Stromal cell of bone marrow (primary cell): ENCODE data around the gene CGNL1.
A peak's percentile ranks its signal among the peaks of the same experiment; 100 is the strongest.

Experiments
- DNase-seq: peaks from one replicate; pipeline ENCODE4 v3.0.0-alpha.2; 2012; ENCODE audit warnings: low read depth

The CGNL1 gene

DNA sequence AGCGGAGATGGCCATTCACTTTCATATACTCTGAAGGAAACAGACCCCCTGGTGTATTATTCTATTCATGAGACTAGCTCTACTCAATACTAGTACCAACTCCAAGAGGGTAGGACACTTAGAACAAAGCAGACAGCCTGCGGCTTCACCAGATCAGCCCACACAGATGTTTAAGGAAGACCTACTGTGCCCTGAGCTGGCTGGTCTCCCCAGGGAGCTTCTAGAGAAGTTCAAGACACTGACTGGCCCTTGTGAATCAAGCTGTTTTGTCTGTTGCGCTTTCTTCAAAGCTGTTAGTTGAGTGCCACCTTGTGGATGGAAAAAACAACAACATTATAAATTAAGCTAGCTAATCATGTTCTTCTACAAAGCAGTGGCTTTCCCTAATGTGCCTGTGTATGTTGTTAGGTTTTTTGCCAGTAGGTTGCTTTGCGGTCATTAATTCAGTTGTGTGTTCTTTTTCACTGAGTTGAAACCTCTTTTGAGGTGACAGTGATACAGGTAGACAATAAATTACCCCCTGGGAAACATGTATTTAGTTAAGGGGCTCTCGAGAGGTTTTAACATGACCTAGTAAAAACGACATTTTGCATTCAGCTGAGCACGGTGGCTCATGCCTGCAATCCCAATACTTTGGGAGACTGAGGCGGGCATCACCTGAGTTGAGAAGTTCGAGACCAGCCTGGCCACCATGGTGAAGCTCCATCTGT, 151.2 kb downstream of the CGNL1 start:
- peak; percentile 79 for DNase-seq

DNA sequence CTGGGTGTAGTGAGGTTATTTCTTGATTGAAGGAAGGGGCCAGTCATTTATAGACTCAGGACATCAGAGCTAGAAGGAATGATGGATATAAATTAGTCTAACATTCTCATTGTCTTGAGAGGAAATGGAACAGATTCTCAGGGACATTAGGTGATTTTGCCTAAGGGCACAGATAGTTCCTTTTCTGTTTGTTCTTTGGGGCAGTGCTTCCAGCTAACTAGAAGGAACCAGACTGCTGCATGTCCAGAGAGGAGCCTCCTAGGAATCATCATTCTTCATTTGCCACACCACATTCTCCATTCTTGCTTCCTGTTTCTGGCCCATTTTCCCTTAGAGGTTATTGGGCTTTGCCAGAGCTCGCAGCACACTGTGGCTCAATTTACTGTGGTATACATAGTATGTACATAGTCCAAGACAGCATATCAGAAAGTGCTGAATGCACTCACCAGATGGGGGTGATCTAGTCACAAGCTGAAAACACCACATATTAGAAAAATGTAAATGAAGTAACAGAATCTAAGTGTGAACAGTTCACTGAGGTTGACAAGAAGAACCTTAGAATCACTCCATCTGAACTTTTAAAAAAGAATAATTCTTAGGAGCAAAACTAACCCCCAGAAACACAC, 152.7 kb downstream of the CGNL1 start:
- DNase-seq = no peak

DNA sequence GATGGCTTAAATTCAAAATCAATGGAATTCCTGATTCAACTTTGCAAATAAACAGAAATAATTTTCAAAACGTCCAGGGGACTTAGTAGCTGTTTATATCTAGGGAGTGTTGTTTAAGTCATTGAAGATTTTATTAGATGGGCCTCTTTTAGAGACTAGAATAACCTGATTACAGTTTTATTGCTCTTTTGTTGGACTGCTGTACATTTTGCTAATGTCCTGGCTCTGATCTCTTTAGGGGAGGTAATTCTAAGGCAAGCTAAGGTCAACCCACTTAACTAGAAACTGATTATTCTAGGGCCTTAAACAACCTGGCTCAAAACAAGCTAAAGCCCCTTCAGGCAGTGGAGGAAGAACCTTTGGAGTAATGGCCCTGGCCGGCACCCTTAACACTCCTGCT, 153.4 kb downstream of the CGNL1 start:
- DNase-seq = no peak

DNA sequence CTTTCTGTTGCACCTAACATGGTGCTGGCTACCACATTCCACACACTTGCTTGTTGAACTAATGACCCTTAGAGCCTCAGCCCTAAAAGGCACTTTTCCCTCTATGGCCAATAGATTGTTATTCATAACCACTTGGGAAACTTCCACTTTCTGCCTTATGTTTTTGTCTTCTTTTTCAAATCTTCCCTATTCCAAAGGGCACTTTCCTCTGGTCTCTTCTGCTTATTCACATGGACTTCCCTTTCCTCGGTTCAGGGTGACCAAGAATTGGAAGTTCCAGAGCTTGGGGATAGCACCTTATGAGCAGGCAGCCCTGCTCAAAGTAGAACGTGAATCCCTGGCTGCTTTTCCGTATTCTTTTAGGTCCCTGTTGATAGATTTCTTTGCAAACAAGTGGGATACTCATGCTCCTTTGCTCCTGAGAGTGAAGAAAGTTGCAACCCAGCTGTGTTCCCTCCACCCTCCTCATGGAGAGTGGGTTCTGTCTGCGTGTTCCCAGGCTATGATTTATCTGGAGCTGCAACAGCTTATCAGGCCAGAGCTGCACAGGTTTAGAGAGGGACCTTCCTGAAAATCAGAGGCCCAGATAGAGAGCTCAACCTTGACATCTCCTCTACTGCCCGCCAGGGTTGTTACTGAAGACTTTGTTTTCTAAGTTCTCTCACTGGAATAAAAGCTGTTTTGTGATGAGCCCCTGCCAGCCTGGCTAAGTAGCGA, 156.6 kb downstream of the CGNL1 start:
- DNase-seq = no peak

DNA sequence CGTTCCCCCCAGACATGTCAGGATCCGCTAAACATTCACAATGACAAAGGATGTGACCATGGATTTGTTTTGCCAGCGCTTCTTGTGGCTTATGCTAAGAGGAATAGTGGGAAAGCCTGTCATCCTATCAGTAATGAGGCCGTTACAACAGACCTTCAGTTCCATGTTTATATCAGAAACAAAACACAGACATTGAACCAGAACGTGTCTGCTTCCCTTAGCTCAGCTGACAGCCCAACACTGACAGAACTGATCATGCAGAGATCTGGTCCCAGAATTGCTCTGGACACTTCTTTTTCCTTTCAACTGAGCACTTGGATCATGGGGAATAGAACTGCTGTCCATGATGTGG, 157.1 kb downstream of the CGNL1 start:
- no peak for DNase-seq

DNA sequence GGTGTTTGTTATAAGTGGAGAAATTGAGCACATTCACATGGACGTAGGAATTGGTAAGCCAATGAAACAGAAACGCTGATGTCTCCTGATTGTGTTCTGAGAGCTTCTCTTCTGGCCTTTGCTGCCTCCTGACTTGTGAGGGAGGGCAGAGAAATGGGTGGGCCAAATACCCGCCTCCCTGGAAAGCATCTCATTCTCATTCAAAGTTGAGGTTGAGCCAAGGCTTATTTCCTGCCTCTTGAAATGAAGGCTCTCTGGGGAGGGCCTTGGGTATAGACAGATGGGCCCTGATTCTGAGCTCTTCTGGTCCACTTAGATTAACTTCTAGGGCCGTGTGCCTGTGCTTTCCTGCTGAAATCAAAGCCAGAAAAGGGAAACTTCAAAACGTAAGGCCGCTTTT, 158.0 kb downstream of the CGNL1 start:
- DNase-seq = no peak

DNA sequence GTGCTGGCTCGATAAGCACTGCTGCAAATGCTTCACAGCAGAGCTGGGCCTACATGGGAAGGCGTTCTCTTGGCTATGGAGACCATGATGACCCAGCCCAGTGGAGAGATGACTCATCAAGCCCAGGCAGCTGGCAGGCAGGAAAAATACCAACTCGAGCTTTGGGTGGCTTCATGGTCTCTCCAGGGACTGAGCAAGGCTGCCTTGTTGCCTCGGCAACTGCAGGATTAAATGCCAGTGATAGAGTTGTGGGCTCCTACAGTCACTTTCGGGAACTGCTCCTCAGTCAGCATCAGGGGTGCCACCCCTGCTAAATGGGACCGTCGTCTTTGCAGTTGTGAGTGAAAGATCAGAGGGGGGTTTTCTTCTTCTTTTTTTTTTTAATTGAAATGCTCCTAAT, 160.8 kb downstream of the CGNL1 start:
- peak; percentile 84 for DNase-seq

DNA sequence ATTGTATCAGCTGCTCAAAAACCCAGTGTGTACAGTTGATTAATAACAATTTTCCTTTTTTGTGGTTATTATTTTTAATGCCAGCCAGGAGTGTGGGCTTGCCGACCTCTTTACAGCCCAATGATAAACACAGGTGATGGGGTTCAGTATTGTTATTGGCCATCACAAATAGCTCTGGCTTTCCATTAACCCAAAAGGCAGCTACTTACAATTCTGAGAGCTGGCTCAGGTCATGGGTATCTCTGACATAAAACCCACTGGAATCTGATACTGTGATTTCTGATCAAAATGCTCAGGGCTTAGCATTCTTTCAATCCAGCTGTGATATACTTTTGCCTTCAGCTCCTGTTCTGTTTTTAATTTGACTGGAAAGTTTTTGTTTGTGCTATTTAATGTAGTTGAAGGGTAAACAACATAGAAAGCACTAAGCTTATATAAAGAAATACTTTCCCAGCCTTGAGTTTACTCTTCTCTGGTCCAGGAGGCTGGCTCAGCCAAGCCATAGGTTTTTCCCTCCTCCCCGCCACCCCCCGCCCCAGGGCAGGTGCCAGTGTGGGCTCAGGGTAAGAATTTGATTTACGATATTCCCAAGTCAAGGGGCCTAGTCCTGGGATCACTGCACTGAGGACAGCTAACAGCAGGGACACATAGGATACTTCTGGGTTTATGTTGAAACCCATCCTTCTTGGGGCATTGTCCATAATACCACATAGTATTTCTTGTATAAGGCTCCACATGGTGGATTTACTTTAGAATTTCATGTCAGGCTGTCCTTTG, 161.4 kb downstream of the CGNL1 start:
- no peak for DNase-seq

DNA sequence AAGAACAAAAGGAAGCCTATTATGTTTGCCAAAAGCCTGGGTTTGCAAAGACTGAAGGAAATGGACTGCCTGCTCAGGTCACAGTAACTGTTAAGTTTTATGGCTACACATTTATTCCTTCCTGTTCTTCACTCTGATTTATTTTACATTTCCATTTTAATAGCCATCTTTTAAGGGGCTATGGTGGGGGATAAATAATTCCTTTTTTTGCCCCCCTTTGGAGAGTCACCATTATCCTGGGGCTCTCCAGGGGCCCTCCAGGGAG, 161.9 kb downstream of the CGNL1 start:
- DNase-seq = no peak

GRCh38 chr15:57538821-57539220, 162.5 kb downstream of the CGNL1 start:
- DNase-seq = no peak

DNA sequence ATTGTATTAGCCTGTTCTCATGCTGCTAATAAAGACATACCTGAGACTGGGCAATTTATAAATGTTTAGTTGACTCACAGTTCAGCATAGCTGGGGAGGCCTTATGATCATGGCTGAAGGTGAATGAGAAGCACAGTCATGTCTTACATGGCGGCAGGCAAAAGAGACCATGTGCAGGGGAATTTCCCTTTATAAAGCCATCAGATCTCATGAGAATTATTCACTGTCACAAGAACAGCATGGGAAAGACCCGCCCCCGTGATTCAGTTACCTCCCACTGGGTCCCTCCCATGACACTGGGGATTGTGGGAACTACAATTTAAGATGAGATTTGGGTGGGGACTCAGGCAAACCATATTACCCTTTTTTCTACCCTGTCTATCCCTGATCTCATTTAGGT, 163.9 kb downstream of the CGNL1 start:
- DNase-seq = no peak

DNA sequence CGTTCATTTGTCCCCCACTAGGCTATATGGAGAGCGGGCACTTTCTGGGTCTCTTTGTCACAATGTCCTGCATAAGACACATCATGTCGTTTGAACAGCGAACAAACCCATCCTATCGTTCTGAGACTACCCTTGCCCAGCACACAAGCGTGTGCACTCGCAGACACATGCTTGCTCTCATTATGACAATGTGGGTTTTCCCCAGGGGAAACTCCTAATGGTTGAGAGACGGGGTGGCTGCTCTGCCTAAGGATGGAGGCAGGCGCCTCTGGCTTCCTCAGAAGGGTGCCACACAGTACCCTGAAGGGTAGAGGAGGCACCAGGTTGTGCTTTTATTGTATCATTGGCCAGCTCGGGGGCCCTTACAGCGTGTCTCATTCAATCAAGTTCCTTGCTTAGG, 164.4 kb downstream of the CGNL1 start:
- no peak for DNase-seq

- DNase-seq = no peak
These were observed 165.0 kb downstream of the CGNL1 start for GRCh38 chr15:57541271-57541670.

- DNase-seq = peak; percentile 76
These were observed 165.7 kb downstream of the CGNL1 start for GRCh38 chr15:57541805-57542504.

DNA sequence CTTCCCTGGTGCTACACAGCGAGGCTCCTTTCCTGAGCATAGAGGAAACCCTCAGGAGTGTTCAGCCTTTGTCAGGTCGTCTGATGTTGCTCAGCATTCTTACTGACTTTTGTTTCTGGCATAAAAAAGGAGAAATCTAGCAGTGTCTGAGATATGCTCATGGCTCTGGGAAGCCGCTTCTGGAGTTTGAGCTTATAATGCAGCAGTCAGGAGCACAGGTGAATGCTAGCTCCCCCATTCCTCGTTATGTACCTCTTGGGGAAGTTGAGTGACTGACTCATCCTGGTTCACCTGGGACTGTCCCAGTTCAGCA, 166.2 kb downstream of the CGNL1 start:
- no peak for DNase-seq

DNA sequence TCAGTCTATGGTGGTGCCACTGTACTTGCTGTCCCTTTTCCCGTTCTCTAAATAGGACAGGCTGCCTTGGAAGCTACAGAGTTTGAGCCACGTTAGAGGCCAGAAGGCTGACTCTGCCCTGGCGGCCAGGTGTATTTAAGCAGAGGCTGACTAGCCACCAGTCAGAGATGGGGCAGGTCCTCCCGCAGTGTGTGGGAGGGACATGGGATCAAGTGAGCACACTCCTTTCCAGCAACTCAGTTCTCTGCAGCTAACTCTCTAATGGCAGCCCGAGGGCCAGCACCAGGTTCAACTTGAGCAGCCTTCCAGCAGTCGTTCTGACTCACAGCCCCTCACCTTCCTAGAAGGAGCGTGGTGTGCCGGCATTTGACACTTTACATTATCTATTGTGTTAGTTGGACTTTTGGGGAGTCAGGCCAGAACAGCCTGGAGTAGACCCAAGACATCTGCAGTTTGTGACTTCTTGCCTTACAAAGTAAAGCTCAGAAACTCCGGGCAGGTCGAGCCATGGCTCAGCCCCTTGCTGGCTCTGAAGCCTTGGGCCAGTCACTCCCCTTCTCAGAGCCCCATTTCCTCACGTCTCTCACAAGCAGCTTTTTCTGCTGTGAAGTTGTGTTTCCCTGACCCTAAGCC, 168.7 kb downstream of the CGNL1 start:
- DNase-seq = no peak

DNA sequence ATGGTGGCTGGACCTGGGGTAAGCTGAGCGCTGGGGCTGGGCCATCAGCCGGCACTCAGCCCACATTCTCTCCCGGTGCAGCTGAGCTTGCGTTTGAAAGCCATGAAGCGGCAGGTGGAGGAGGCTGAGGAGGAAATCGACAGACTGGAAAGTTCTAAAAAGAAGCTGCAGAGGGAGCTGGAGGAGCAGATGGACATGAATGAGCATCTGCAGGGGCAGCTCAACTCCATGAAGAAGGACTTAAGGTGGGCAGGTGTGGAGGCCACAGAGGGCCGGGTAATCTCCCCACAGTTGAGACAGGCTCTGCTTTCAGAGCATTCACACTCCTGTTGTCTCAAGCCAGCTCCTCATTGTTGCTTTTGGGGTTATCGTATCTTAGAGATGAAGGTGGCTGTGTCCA, 169.7 kb downstream of the CGNL1 start:
- no peak for DNase-seq

GRCh38 chr15:57547243-57547755, 171.0 kb downstream of the CGNL1 start:
- no peak for DNase-seq

DNA sequence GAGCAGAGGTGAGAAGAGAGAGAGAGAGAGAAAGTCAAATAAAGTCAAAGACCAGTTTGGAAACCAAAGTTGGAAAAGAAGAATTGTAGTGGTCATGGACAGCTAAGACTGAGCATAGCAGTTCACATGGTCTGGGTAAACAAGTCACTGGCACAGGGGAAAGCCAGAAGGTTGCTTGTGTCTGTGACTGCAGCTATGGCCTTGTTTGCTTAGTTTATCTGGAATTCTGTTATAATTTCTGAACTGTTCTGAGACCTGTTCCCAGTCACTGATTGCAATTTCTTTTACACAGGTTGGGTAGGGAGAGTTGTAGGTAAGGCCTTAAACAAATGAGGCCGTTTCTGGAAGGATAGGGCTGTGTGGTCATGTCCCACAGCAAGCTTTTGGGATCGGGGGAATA, 172.0 kb downstream of the CGNL1 start:
- no peak for DNase-seq

- DNase-seq = no peak
These were observed 172.5 kb downstream of the CGNL1 start for GRCh38 chr15:57548835-57549234.

- DNase-seq = no peak
These were observed 173.6 kb downstream of the CGNL1 start for GRCh38 chr15:57549935-57550334.

DNA sequence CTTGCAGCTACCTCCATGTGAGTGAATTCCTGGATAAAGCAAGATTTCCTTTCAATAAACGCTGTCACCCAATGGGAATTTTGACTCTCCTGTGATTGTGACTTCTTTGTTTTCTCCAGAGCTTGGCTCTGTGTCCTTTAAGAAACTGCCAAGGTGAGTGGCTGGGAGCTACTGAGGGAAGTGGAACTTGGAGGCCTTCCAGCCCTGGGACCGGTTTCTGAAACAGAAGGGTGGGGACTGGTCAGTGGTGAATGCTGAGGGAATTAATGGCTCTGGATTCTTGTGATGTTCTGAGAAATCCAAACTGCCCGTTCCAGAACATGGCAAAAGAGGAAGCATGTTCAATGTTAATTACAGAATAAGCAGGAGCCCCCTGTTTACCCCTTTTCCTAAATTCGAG, 174.3 kb downstream of the CGNL1 start:
- no peak for DNase-seq
